K562 (cell line): Measurements from ENCODE around the gene PRDX2. TPM values are rescaled to one million over a fixed set of nuclear protein-coding genes. Genes with fewer than 3 reads are reported as not detected.

ENCODE experiments used
- ASH1L ChIP-seq: fragments of 450-650 bp; IDR thresholded peaks from 2 replicates; pipeline ENCODE4 v1.6.1; 2018; ENCODE audit warnings: borderline replicate concordance, mild to moderate bottlenecking, low read depth; ENCODE audit not compliant: partially characterized antibody
- ATF3 ChIP-seq, 2 experiments: fragments of 450-650 bp in 1 of 2; sonication (generic) in 1 of 2; formaldehyde crosslinking in 1 of 2; IDR thresholded peaks in 1 of 2; conservative IDR thresholded peaks in 1 of 2; 2 replicates each; pipeline versions ENCODE4 v1.6.1 to v1.8.1; 2016 to 2023; ENCODE audit warnings: mild to moderate bottlenecking in 2 of 2, moderate library complexity in 2 of 2, inconsistent platforms in 1 of 2, missing genetic modification reagents in 1 of 2
- BHLHE40 ChIP-seq: IDR thresholded peaks from 2 replicates; pipeline ENCODE4 v1.6.1; 2011; ENCODE audit warnings: low read length, improper control_type of control experiment
- CBX2 ChIP-seq: fragments of 200-600 bp; sonication (generic); IDR thresholded peaks from one replicate; pipeline ENCODE4 v1.6.1; 2012; ENCODE audit warnings: mild to moderate bottlenecking, low read length, inconsistent platforms; ENCODE audit not compliant: insufficient read depth, poor library complexity, severe bottlenecking
- DNMT1 ChIP-seq: fragments of 450-650 bp; IDR thresholded peaks from 2 replicates; pipeline ENCODE4 v1.6.1; 2016; ENCODE audit warnings: antibody characterized with exemption, mild to moderate bottlenecking
- EGR1 ChIP-seq: fragments of 450-650 bp; conservative IDR thresholded peaks from 2 replicates; pipeline ENCODE4 v1.6.1; 2017; ENCODE audit warnings: mild to moderate bottlenecking
- HCFC1 ChIP-seq: IDR thresholded peaks from 2 replicates; pipeline ENCODE4 v1.6.1; 2012; ENCODE audit warnings: low read depth, low read length, improper control_type of control experiment
- MTA3 ChIP-seq: fragments of 450-650 bp; formaldehyde crosslinking; IDR thresholded peaks from 2 replicates; pipeline ENCODE4 v1.6.1; 2017; ENCODE audit warnings: mild to moderate bottlenecking, borderline replicate concordance
- RFX7 ChIP-seq: fragments of 250-450 bp; sonication (Bioruptor Pico); IDR thresholded peaks from 2 replicates; pipeline ENCODE4 v1.5.1; 2021; ENCODE audit warnings: mild to moderate bottlenecking
- RNF2 ChIP-seq: sonication (generic); IDR thresholded peaks from 2 replicates; pipeline ENCODE4 v1.6.1; 2016
- SIRT6 ChIP-seq: IDR thresholded peaks from one replicate; pipeline ENCODE4 v1.6.1; 2012; ENCODE audit warnings: low read depth, mild to moderate bottlenecking, control low read depth, inconsistent platforms, low read length, moderate library complexity
- SIX5 ChIP-seq, 2 experiments: IDR thresholded peaks; 2 replicates each; pipeline ENCODE4 v1.6.1; 2011; ENCODE audit warnings: low read length in 2 of 2, borderline replicate concordance in 1 of 2, low read depth in 1 of 2, mild to moderate bottlenecking in 1 of 2, moderate library complexity in 1 of 2; ENCODE audit not compliant: insufficient read depth in 1 of 2
- TAF7 ChIP-seq: fragments of 450-650 bp; IDR thresholded peaks from 2 replicates; pipeline ENCODE4 v1.6.1; 2016; ENCODE audit warnings: missing genetic modification characterization, missing compliant biosample characterization
- TEAD2 ChIP-seq: fragments of 450-650 bp; IDR thresholded peaks from 2 replicates; pipeline ENCODE4 v1.6.1; 2016; ENCODE audit warnings: missing genetic modification characterization, control low read depth, missing compliant biosample characterization
- TFAP4 ChIP-seq: sonication (generic); formaldehyde crosslinking; IDR thresholded peaks from 2 replicates; pipeline ENCODE4 v1.8.0; 2022; ENCODE audit warnings: missing genetic modification reagents, mild to moderate bottlenecking, moderate library complexity, borderline replicate concordance
- THRA ChIP-seq: fragments of 450-650 bp; IDR thresholded peaks from 2 replicates; pipeline ENCODE4 v1.6.1; 2017; ENCODE audit warnings: mild to moderate bottlenecking, moderate library complexity
- ZFP1 ChIP-seq: fragments of 450-650 bp; formaldehyde crosslinking; IDR thresholded peaks from 2 replicates; pipeline ENCODE4 v1.4.0; 2020; ENCODE audit warnings: mild to moderate bottlenecking, mixed read lengths
- ZNF175 ChIP-seq: fragments of 200-800 bp; sonication (Bioruptor generic); IDR thresholded peaks from 2 replicates; pipeline ENCODE4 v1.6.1; 2016; ENCODE audit warnings: low read depth, mild to moderate bottlenecking, missing genetic modification characterization, missing compliant biosample characterization
- ZNF24 ChIP-seq: fragments of 450-650 bp; IDR thresholded peaks from 2 replicates; pipeline ENCODE4 v1.6.1; 2016
- ZNF395 ChIP-seq: fragments of 200-800 bp; sonication (Bioruptor generic); IDR thresholded peaks from 2 replicates; pipeline ENCODE4 v1.6.1; 2017; ENCODE audit warnings: missing genetic modification characterization, missing compliant biosample characterization
- ZNF512 ChIP-seq: IDR thresholded peaks from 2 replicates; pipeline ENCODE4 v1.6.1; 2016; ENCODE audit warnings: missing genetic modification characterization, missing compliant biosample characterization
- polyA plus RNA-seq, 8 experiments: library from polyadenylated mRNA; depleted of rRNA in 4 of 8; stranded (reverse) in 5 of 8; unstranded in 3 of 8; fragments of >200 nt; fragmentation: Nextera tagmentation in 2 of 8; fragmentation: Illumina TruSeq in 1 of 8; extraction: Ambion mirVana in 2 of 8; extraction: Trizol in 1 of 8; gene quantifications; 2 replicates each; pipeline versions ENCODE4 v1.2.1 to v1.2.3, GENCODE V29; 2011 to 2014; ENCODE audit warnings: inconsistent platforms in 1 of 8, missing spikeins in 1 of 8
- total RNA-seq, 7 experiments: library from RNA; depleted of rRNA in 6 of 7; stranded (reverse); fragments of >200 nt in 6 of 7; fragmentation: Illumina TruSeq in 2 of 7; extraction: Trizol in 2 of 7; gene quantifications; 2 replicates each; pipeline versions ENCODE4 v1.2.1 to v1.2.3, GENCODE V29; 2011 to 2021; ENCODE audit warnings: low replicate concordance in 1 of 7

Gene PRDX2
- total and polyA plus RNA-seq, 9 of the 15 experiments (the other 6 are each of a cell fraction or from before 2014, with no cell fraction given): 206 to 1,183 (median 415) TPM

- TF ChIP-seq ZNF395 (CRISPR knock-in tag): no peak
- no peak for TF ChIP-seq SIRT6
- TF ChIP-seq ZNF175 (CRISPR knock-in tag): no peak
- no peak for TF ChIP-seq THRA
- TF ChIP-seq TFAP4 (CRISPR knock-in tag): no peak
- no peak for TF ChIP-seq SIX5 (IDR thresholded peaks at IDR 0.05; ENCODE audit: borderline replicate concordance in 1 of 2, insufficient read depth in 1 of 2, low read depth in 1 of 2, low read length in 2 of 2)
- no peak for TF ChIP-seq RFX7
- no peak for TF ChIP-seq TEAD2
- no peak for TF ChIP-seq HCFC1
- TF ChIP-seq TAF7 (tag): no peak
- TF ChIP-seq RNF2: no peak
- TF ChIP-seq BHLHE40: no peak
- TF ChIP-seq ZFP1: no peak
- no peak for TF ChIP-seq ATF3 (IDR thresholded peaks at IDR 0.05)
- TF ChIP-seq ATF3 (CRISPR knock-in tag; conservative IDR thresholded peaks at IDR 0.05): no peak
- no peak for TF ChIP-seq DNMT1
- no peak for TF ChIP-seq ASH1L
- TF ChIP-seq ZNF24: no peak
- TF ChIP-seq CBX2: no peak
- no peak for TF ChIP-seq EGR1
- TF ChIP-seq ZNF512: no peak
- no peak for TF ChIP-seq MTA3
These were observed 12.3 kb downstream of the PRDX2 start (continued) for GRCh38 chr19:12789098-12789903.
